ENCODE measurements around the gene RASSF3. TPM values are rescaled to one million over a fixed set of nuclear protein-coding genes. Genes with fewer than 3 reads are reported as not detected.
"Not testable (repeated sequence)": the region's sequence is repeated elsewhere in the genome, so short reads cannot be mapped to it uniquely, and the experiment has no call there.

The RASSF3 gene
- total RNA-seq, 1 experiment from 2014 or later = 13.4 TPM

DNA sequence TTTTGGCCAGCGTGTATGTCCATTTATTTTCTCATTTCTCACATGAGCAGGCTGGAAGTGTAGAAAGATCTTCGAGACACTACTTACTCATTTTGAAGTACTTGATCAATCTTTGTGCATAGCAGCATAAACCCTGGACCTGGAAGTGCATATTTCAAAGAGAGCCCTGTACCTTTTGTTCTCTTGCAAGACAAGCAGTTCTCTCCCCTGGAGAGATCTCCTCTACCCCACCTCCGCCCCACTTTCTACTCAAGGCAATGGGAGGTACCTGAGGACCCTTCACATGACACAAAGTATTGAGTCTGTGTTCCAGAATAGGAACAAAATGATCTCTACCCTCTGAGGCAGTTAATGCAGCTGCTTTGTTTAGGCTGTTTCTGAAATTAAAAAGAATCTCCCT, 27.4 kb upstream of the RASSF3 start:
- CTCF ChIA-PET = no interaction called here
- TF ChIP-seq EZH2phosphoT487 (IDR thresholded peaks at IDR 0.05; ENCODE audit: borderline replicate concordance, low read length) = no peak
- no peak for TF ChIP-seq CTCF (conservative IDR thresholded peaks at IDR 0.05; ENCODE audit: low read depth, low read length)
- TF ChIP-seq EZH2 (IDR thresholded peaks at IDR 0.05; ENCODE audit: low read length, unreplicated experiment) = no peak

DNA sequence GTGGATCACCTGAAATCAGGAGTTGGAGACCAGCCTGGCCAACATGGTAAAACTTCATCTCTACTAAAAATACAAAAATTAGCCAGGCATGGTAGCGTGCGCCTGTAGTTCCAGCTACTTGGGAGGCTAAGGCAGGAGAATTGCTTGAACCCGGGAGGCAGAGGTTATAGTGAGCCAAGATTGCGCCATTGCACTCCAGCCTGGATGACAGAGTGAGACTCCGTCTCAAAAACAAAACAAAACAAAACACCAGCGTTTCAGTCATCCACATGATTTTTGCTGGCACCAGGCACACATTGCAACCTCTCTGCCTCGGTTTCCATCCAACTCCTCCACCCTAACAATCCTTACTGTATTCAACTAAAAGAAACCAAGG, 26.9 kb upstream of the RASSF3 start:
- BruUV-seq (replicated peaks); H3K79me2 ChIP-seq (ENCODE audit: low read length); H3F3A ChIP-seq (ENCODE audit: low read length, unreplicated experiment); H2AFZ ChIP-seq (ENCODE audit: low read length); H3K9ac ChIP-seq (ENCODE audit: low read length); H3K27me3 ChIP-seq (ENCODE audit: low read length); CTCF ChIA-PET; H3K4me2 ChIP-seq (ENCODE audit: low read length); ATAC-seq; POLR2A ChIA-PET (ENCODE audit: unreplicated experiment); H3K4me1 ChIP-seq (ENCODE audit: insufficient read depth, low read length); H3K9me3 ChIP-seq (ENCODE audit: low read length); H3K9me2 ChIP-seq (replicated peaks; ENCODE audit: low read length); H3K4me3 ChIP-seq (ENCODE audit: low read length); DNase-seq; H3K36me3 ChIP-seq (ENCODE audit: low read depth, low read length); H4K20me1 ChIP-seq (ENCODE audit: low read length); H3K27ac ChIP-seq (ENCODE audit: low read length); intact Hi-C loops (cut with micrococcal nuclease): not testable (repeated sequence)

More for the DNA sequence above, 27.4 kb upstream of the RASSF3 start:
- Histone ChIP-seq H3K4me1 (ENCODE audit: insufficient read depth, low read length) (no peaks in the 10 kb centered on the region), H3F3A (ENCODE audit: low read length, unreplicated experiment) (no peaks in the 10 kb centered on the region), H3K27me3 (ENCODE audit: low read length) (no peaks in the 10 kb centered on the region), H4K20me1 (ENCODE audit: low read length) (no peaks in the 10 kb centered on the region), H2AFZ (ENCODE audit: low read length) (no peak overlapping the region), H3K4me2 (ENCODE audit: low read length) (no peak overlapping the region), H3K36me3 (ENCODE audit: low read depth, low read length) (no peaks in the 10 kb centered on the region), H3K9me2 (replicated peaks; ENCODE audit: low read length) (no peaks in the 10 kb centered on the region), H3K27ac (ENCODE audit: low read length) (no peak overlapping the region), H3K9me3 (ENCODE audit: low read length) (no peaks in the 10 kb centered on the region), H3K9ac (ENCODE audit: low read length) (no peak overlapping the region), H3K4me3 (ENCODE audit: low read length) (no peak overlapping the region), H3K79me2 (ENCODE audit: low read length) (no peaks in the 10 kb centered on the region)
- POLR2A ChIA-PET (ENCODE audit: unreplicated experiment) = interaction anchor here (0.6 kb wide), 1 partner anchor 942 kb away, joined by 4 read pairs; no protein-coding TSS in a partner anchor
- no TSS peak for BruUV-seq (replicated peaks)
- intact Hi-C loops (cut with micrococcal nuclease) = no loop called here
- no peak for DNase-seq
- ATAC-seq = no peak

- POLR2A ChIA-PET (ENCODE audit: unreplicated experiment) = no interaction called here
- TF ChIP-seq CTCF (conservative IDR thresholded peaks at IDR 0.05; ENCODE audit: low read depth, low read length) = no peak
- TF ChIP-seq EZH2 (IDR thresholded peaks at IDR 0.05; ENCODE audit: low read length, unreplicated experiment) = no peak
- no peak for TF ChIP-seq EZH2phosphoT487 (IDR thresholded peaks at IDR 0.05; ENCODE audit: borderline replicate concordance, low read length)
- H3K4me2 ChIP-seq (ENCODE audit: low read length) = no peak overlapping the region
- H3K9me2 ChIP-seq (replicated peaks; ENCODE audit: low read length) = no peaks in the 10 kb centered on the region
- ATAC-seq (no peak), DNase-seq (no peak)
- H3K4me1 ChIP-seq (ENCODE audit: insufficient read depth, low read length) = no peaks in the 10 kb centered on the region
- H3K36me3 ChIP-seq (ENCODE audit: low read depth, low read length) = no peaks in the 10 kb centered on the region
- H3K9ac ChIP-seq (ENCODE audit: low read length) = no peak overlapping the region
- H3K27ac ChIP-seq (ENCODE audit: low read length) = no peak overlapping the region
- H3K4me3 ChIP-seq (ENCODE audit: low read length) = no peak overlapping the region
- no peaks in the 10 kb centered on the region for H3K9me3 ChIP-seq (ENCODE audit: low read length)
- CTCF ChIA-PET = no interaction called here
- H2AFZ ChIP-seq (ENCODE audit: low read length) = no peak overlapping the region
- no peaks in the 10 kb centered on the region for H4K20me1 ChIP-seq (ENCODE audit: low read length)
- H3K27me3 ChIP-seq (ENCODE audit: low read length) = no peaks in the 10 kb centered on the region
- no peaks in the 10 kb centered on the region for H3F3A ChIP-seq (ENCODE audit: low read length, unreplicated experiment)
- BruUV-seq (replicated peaks) = no TSS peak
- intact Hi-C loops (cut with micrococcal nuclease) = no loop called here
- H3K79me2 ChIP-seq (ENCODE audit: low read length) = no peaks in the 10 kb centered on the region
These were observed 26.4 kb upstream of the RASSF3 start for GRCh38 chr12:64583771-64584421.
